ENCODE measurements around the gene PEX11B.
A peak's percentile ranks its signal among the peaks of the same experiment; 100 is the strongest.
"Not testable (repeated sequence)": the region's sequence is repeated elsewhere in the genome, so short reads cannot be mapped to it uniquely, and the experiment has no call there.

Gene PEX11B

DNA sequence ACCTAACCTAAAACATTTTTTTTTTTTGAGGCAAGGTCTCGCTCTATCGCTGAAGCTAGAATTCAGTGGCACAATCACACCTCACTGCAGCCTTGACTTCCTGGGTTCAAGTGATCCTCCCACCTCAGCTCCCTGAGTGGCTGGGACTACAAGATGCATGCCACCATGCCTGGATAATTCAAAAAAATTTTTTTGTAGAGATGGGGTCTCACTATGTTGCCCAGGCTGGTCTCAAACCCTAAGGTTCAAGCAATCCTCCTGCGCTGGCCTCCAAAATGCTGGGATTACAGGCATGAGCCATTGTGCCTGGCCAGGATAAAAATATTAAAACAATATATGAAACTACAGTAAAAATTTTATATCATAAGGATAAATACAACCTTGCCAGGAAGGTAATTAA, 34.4 kb upstream of the PEX11B start:
- no peak for DNase-seq (ENCODE audit: low read depth)

DNA sequence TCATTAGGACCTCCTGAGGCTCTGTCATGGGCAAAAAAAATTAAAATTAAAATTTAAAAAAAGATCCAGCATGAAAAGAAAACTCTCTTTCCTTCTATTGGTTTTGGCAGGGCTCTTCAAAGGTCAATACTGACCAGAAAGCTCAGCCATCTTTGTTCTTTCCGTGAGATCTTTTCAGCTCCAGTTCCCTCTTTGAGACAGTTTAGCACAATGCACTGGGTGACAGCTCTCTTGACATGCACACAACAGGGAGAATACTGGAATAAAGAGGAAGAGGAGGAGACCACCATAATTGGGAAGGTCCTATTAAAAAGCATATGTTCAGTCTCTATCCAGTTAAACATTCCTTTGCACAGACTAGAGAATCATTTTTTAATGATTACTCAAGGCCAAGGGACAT, 33.0 kb upstream of the PEX11B start:
- DNase-seq (ENCODE audit: low read depth): no peak

- DNase-seq (ENCODE audit: low read depth): no peak
Measured at GRCh38 chr1:145949219-145949618, 30.7 kb upstream of the PEX11B start.

- DNase-seq (ENCODE audit: low read depth): no peak
Measured at GRCh38 chr1:145947551-145947950, 29.0 kb upstream of the PEX11B start.

GRCh38 chr1:145946477-145946986, 28.0 kb upstream of the PEX11B start:
- DNase-seq (ENCODE audit: low read depth): no peak

DNA sequence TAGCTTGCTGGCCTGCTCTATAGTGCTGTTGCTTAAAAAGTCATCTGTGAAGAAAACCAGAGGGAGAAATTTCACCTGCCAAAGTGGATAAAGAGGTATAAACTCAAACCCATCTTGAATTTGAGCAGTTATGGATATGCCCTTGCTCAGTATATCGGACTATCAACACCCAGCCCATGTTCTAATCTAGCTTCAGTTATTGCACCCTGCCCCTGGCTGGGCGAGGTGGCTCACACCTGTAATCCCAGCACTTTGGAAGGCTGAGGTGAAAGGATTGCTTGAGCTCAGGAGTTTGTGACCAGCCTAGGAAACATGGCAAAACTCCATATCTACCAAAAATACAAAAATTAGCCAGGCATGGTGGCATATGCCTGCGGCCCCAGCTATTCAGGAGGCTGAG, 26.0 kb upstream of the PEX11B start:
- DNase-seq (ENCODE audit: low read depth): no peak

GRCh38 chr1:145942871-145943270, 24.4 kb upstream of the PEX11B start:
- no peak for DNase-seq (ENCODE audit: low read depth)

- DNase-seq (ENCODE audit: low read depth): no peak
Measured at GRCh38 chr1:145942405-145942804, 23.9 kb upstream of the PEX11B start.

DNA sequence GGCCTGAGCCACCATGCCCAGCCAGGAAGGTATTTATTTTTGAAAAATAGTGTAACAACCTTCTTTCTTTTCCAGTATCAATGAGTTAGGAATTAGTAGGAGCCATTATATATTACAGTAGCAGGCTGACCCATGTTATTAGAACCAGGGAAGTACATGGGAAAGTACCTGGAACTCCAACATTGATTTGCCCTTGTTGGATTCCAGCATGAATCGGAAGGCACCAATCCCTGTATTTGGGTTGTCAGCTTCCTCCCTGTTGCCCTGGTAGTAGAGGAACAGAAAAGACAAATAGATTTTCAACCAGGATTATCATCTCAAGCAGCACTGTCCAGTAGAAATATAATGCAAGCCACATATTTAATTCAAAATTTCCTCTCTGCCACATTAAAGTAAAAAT, 18.9 kb upstream of the PEX11B start:
- DNase-seq (ENCODE audit: low read depth): no peak

DNA sequence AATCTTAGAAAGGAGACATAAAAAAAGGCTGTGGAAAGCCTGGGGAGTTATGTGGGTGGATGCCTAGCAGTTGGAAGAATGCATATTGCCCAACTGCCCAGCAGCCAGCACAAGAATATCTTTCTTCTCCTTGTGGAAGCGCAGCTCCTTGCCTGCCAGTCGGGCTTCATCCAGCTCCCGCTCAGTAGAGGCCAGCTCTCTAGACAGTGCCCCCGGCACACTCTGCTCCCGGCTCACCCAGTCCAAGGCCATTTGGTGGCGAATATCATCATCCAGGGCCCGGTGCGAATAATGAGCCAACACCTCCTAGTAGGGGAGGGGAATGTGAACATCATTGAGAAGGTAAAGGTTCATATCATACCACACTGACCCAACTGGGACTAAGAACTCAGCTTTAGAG, 17.7 kb upstream of the PEX11B start:
- no peak for DNase-seq (ENCODE audit: low read depth)

DNA sequence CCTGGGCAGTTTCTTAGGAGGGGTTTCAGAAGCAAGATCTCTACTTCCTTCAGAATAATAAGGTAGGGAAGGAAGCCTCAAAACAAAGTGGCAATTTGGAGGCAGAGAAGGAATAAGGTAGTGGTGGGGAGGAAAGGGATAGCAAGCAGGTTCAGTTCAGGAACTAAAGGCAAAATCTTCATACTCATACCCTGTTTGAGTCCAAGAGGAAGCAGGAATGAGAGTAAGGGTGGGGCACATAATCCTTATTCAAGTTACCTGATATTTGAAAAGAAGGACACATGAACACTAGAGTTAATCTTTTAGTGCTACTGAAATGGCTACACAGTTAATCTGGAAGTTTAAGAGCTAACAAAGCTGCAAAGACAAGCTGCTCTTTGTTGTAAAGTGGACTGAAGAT, 17.2 kb upstream of the PEX11B start:
- no peak for DNase-seq (ENCODE audit: low read depth)

DNA sequence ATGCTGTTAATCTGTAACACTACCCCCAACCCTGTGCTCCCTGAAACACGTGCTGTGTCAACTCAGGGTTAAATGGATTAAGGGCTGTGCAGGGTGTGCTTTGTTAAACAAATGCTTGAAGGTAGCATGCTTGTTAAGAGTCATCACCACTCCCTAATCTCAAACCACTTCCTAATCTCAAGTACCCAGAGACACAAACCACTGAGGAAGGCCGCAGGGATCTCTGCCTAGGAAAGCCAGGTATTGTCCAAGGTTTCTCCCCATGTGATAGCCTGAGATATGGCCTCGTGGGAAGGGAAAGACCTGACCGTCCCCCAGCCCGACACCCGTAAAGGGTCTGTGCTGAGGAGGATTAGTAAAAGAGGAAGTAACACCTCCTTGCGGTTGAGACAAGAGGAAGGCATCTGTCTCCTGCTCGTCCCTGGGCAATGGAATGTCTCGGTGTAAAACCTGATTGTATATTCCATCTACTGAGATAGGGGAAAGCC, 14.0 kb upstream of the PEX11B start:
- DNase-seq (ENCODE audit: low read depth): not testable (repeated sequence)

DNA sequence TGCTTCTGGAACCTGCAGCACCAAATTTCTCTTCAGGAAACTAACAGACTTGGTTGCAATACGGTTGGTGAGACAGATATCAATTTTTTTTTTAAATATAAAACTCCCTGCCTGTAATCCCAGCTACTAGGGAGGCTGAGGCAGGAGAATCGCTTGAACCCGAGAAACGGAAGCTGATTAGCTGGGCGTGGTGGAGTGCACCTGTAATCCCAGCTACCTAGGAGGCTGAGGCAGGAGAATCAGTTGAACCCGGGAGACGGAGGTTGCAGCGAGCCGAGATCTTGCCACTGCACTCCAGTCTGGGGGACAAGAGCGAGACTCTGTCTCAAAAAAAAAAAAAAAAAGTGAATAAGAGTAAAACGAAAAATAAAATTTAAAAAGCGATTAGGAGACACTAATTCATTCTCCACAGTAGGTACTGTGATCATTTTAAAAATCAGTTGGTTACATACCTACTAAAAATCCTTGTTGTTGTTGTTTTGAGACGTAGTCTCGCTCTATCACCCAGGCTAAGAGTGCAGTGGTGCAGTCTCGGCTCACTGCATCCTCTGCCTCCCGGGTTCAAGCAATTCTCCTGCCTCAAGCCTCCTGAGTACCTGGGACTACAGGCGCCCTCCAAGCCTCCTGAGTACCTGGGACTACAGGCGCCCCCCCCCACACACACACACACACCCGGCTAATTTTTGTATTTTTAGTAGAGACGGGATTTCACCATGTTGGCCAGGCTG, 9.6 kb upstream of the PEX11B start:
- no peak for DNase-seq (ENCODE audit: low read depth)

- peak; percentile 96 for DNase-seq (ENCODE audit: low read depth)
Measured at GRCh38 chr1:145927063-145927886, 8.8 kb upstream of the PEX11B start, which contains the start of gene RBM8A. RBM8A (minus strand) TSS chr1:145927484; CDS start chr1:145927426, 58 bp downstream.

DNA sequence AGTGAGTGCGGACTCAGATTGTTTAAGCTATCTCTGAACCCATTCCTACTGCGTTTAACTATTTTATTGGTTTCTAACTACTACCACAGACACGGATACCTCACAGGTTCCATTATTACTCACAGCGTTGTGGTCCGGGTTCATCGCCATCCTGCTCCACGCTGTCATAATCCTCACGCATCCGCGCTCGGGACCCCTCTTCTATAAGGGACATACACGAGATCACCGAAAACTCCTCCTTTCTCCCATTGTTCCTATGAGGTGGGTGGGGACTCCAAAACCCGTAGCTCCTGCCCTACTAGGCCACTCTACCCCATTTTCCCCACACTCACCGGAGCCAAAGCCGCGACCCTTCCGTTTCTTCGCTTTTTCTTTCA, 8.2 kb upstream of the PEX11B start:
- no peak for DNase-seq (ENCODE audit: low read depth)

DNA sequence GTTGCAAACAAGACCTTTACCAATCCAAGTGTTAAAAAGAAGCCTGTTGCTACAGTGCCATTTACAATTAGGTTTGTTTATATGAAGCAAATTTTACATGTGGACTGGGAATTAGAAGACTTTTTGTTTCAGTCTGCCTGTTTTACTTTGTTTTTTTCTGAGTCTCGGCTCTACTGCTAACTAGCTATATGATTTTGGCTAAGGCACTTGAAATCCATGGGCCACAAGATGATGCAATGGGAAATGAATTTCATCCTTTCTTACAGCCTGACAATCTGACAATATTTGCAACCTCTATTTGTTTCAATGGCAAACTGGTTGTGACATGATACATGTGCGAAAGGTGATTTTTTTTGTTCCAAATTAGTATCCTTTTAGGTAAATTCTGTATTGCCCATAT, 3.7 kb upstream of the PEX11B start:
- no peak for DNase-seq (ENCODE audit: low read depth)

- DNase-seq (ENCODE audit: low read depth): not testable (repeated sequence)
Measured at GRCh38 chr1:145920297-145920696, 1.8 kb upstream of the PEX11B start.

- DNase-seq (ENCODE audit: low read depth): peak; percentile 37
Measured at GRCh38 chr1:145918992-145919939, 749 bp upstream of the PEX11B start.

GRCh38 chr1:145917595-145917994, 922 bp downstream of the PEX11B start:
- no peak for DNase-seq (ENCODE audit: low read depth)

DNA sequence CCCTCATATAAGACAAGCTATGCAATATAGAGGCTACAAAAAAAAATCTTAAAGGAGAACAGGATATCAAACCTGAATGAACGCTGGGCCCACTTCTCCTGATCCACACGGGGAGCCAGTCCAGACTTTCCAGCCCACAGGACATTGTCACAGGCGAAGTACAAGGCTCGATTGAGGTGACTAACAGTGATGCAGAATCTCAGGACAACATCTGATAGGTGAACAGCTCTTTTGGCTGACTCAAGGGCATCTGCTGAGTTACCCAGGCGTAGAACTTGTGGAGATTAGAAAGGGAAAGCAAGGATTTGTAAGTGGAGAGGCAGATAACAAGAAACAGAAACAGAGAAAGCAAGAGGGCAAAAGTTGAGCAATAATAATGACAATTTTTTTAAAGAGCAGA, 1.8 kb downstream of the PEX11B start:
- no peak for DNase-seq (ENCODE audit: low read depth)

DNA sequence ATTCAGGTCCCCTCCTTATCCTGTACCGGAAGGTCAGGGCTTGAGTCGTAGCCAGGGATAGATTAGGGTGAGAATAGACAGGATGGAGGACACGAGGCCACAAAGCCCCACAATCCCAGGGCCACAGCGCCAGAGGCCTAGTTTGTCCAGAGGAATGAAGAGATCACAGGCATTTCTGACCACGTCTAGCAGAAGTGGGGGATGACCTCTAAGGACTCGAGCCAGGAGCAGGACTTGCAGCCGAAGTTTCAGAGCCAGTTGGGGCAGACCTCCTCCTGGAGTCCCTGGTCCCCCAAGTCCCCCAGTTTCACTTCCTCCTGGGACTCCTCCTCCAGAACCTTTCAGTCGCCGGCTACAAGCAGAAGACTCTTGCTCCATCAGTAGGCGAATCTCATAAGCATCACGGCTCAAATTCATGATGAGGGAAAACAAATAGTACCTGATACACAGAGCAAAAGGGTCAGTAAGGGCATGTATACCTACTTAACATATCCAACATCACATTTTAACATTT, 6.3 kb downstream of the PEX11B start:
- no peak for DNase-seq (ENCODE audit: low read depth)

- no peak for DNase-seq (ENCODE audit: low read depth)
Measured at GRCh38 chr1:145908653-145909052, 9.9 kb downstream of the PEX11B start.
